Epithelial cell of esophagus (primary cell): Measurements from ENCODE around the gene LTC4S.

Experiments used
- DNase-seq: peaks from one replicate; pipeline ENCODE4 v3.0.0; 2010; ENCODE audit warnings: low read depth
- H3K4me3 ChIP-seq: 2 replicates; pipeline ENCODE4 v1.5.1; 2011; ENCODE audit warnings: mild to moderate bottlenecking, low read length, control low read depth
- CTCF ChIP-seq: IDR thresholded peaks from 2 replicates; pipeline ENCODE4 v1.5.1; 2011; ENCODE audit warnings: low read depth, mild to moderate bottlenecking, low read length, control low read depth, inconsistent platforms; ENCODE audit not compliant: insufficient read depth; ENCODE audit errors: missing control alignments

The LTC4S gene

GRCh38 chr5:179821298-179822058, 27.7 kb downstream of the LTC4S start:
- peak; percentile 95 for DNase-seq
- TF ChIP-seq CTCF, result no peak
- H3K4me3 ChIP-seq, result peak overlapping the region; percentile 73

GRCh38 chr5:179822059-179822432, 28.3 kb downstream of the LTC4S start:
- DNase-seq, result no peak
- H3K4me3 ChIP-seq, result peak overlapping the region; percentile 73
- no peak for TF ChIP-seq CTCF

- H3K4me3 ChIP-seq, result peak overlapping the region; percentile 73
- no peak for TF ChIP-seq CTCF
- DNase-seq, result no peak
Measured at GRCh38 chr5:179822444-179822990, 28.7 kb downstream of the LTC4S start.

- TF ChIP-seq CTCF, result no peak
- no peak for DNase-seq
- H3K4me3 ChIP-seq, result no peak overlapping the region
Measured at GRCh38 chr5:179823937-179824744, 30.4 kb downstream of the LTC4S start.

- no peak overlapping the region for H3K4me3 ChIP-seq
- no peak for DNase-seq
- TF ChIP-seq CTCF, result no peak
Measured at GRCh38 chr5:179824745-179825112, 30.9 kb downstream of the LTC4S start.

- DNase-seq, result no peak
- no peak for TF ChIP-seq CTCF
- H3K4me3 ChIP-seq, result no peak overlapping the region
Measured at GRCh38 chr5:179825655-179826182, 31.9 kb downstream of the LTC4S start.
